Measurements from ENCODE around the gene MMRN1. TPM values are rescaled to one million over a fixed set of nuclear protein-coding genes. Genes with fewer than 3 reads are reported as not detected.

The MMRN1 gene
- polyA plus RNA-seq, 1 donor (not counting 4 experiments of a cell fraction or from before 2014, with no cell fraction given): not detected

GRCh38 chr4:89994176-89994873, 99.7 kb downstream of the MMRN1 start:
- H3K4me3 ChIP-seq (ENCODE audit: control insufficient read depth in 2 of 3, extremely low read depth in 1 of 3, insufficient read depth in 2 of 3, low read depth in 1 of 3, low read length in 3 of 3): no peak overlapping the region
- no peak overlapping the region for H3K9ac ChIP-seq (ENCODE audit: control insufficient read depth, extremely low read depth, insufficient read depth, low read length)
- H3K36me3 ChIP-seq (ENCODE audit: control insufficient read depth in 2 of 2, extremely low read depth in 1 of 2, insufficient read depth in 2 of 2, low read length in 2 of 2): no peaks in the 10 kb centered on the region
- H3K9me1 ChIP-seq (ENCODE audit: control insufficient read depth, extremely low read depth, insufficient read depth, low read length): no peaks in the 10 kb centered on the region
- peaks cover 4% of the 10 kb centered on the region for H3K27me3 ChIP-seq (ENCODE audit: control insufficient read depth, extremely low read depth, insufficient read depth, low read length)
- DNase-seq (ENCODE audit: low read depth, low spot score) (no peak), FAIRE-seq (no peak)
- H3K27ac ChIP-seq (ENCODE audit: control insufficient read depth, insufficient read depth, low read length): no peak overlapping the region
- no peak overlapping the region for H3K4me2 ChIP-seq (ENCODE audit: control insufficient read depth, extremely low read depth, insufficient read depth, low read depth, low read length)
- no peaks in the 10 kb centered on the region for H3K9me3 ChIP-seq (ENCODE audit: control insufficient read depth, low read depth, low read length)
- no peaks in the 10 kb centered on the region for H3K79me2 ChIP-seq (ENCODE audit: control insufficient read depth, insufficient read depth, low read length)
- H3K4me1 ChIP-seq (ENCODE audit: control insufficient read depth, extremely low read depth, insufficient read depth, low read length): no peaks in the 10 kb centered on the region
- dilution Hi-C loops (cut with MboI; ENCODE audit: extremely low pct_ligation_motif_present, low sequenced_read_pairs): no loop called here
- TF ChIP-seq, protein P1, sequence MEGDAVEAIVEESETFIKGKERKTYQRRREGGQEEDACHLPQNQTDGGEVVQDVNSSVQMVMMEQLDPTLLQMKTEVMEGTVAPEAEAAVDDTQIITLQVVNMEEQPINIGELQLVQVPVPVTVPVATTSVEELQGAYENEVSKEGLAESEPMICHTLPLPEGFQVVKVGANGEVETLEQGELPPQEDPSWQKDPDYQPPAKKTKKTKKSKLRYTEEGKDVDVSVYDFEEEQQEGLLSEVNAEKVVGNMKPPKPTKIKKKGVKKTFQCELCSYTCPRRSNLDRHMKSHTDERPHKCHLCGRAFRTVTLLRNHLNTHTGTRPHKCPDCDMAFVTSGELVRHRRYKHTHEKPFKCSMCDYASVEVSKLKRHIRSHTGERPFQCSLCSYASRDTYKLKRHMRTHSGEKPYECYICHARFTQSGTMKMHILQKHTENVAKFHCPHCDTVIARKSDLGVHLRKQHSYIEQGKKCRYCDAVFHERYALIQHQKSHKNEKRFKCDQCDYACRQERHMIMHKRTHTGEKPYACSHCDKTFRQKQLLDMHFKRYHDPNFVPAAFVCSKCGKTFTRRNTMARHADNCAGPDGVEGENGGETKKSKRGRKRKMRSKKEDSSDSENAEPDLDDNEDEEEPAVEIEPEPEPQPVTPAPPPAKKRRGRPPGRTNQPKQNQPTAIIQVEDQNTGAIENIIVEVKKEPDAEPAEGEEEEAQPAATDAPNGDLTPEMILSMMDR (optimal IDR thresholded peaks at IDR 0.05 in 1 of 3, IDR thresholded peaks at IDR 0.05 in 1 of 3, conservative IDR thresholded peaks at IDR 0.05 in 1 of 3; ENCODE audit: extremely low read depth in 1 of 3, insufficient read depth in 2 of 3, low read length in 3 of 3): no peak
- no peak for TF ChIP-seq EZH2 (IDR thresholded peaks at IDR 0.05; ENCODE audit: low read length)
- H2AFZ ChIP-seq (ENCODE audit: control insufficient read depth, low read length): no peak overlapping the region
- no peaks in the 10 kb centered on the region for H4K20me1 ChIP-seq (ENCODE audit: control insufficient read depth, extremely low read depth, insufficient read depth, low read length)

- no peak for FAIRE-seq
- H3K27ac ChIP-seq (ENCODE audit: control insufficient read depth, insufficient read depth, low read length): no peak overlapping the region
These were observed 100.4 kb downstream of the MMRN1 start for GRCh38 chr4:89995006-89995405.

More at GRCh38 chr4:89995006-89995405, 100.4 kb downstream of the MMRN1 start:
- Histone ChIP-seq H3K9me1 (ENCODE audit: control insufficient read depth, extremely low read depth, insufficient read depth, low read length) (no peaks in the 10 kb centered on the region), H3K4me2 (ENCODE audit: control insufficient read depth, extremely low read depth, insufficient read depth, low read depth, low read length) (no peak overlapping the region), H3K4me1 (ENCODE audit: control insufficient read depth, extremely low read depth, insufficient read depth, low read length) (no peaks in the 10 kb centered on the region), H3K27me3 (ENCODE audit: control insufficient read depth, extremely low read depth, insufficient read depth, low read length) (peaks cover 4% of the 10 kb centered on the region), H3K36me3 (ENCODE audit: control insufficient read depth in 2 of 2, extremely low read depth in 1 of 2, insufficient read depth in 2 of 2, low read length in 2 of 2) (no peaks in the 10 kb centered on the region), H3K4me3 (ENCODE audit: control insufficient read depth in 2 of 3, extremely low read depth in 1 of 3, insufficient read depth in 2 of 3, low read depth in 1 of 3, low read length in 3 of 3) (no peak overlapping the region), H4K20me1 (ENCODE audit: control insufficient read depth, extremely low read depth, insufficient read depth, low read length) (no peaks in the 10 kb centered on the region), H3K9me3 (ENCODE audit: control insufficient read depth, low read depth, low read length) (no peaks in the 10 kb centered on the region), H2AFZ (ENCODE audit: control insufficient read depth, low read length) (no peak overlapping the region), H3K79me2 (ENCODE audit: control insufficient read depth, insufficient read depth, low read length) (no peaks in the 10 kb centered on the region), H3K9ac (ENCODE audit: control insufficient read depth, extremely low read depth, insufficient read depth, low read length) (no peak overlapping the region)
- dilution Hi-C loops (cut with MboI; ENCODE audit: extremely low pct_ligation_motif_present, low sequenced_read_pairs): no loop called here
- no peak for DNase-seq (ENCODE audit: low read depth, low spot score)
- TF ChIP-seq, protein P1 (optimal IDR thresholded peaks at IDR 0.05 in 1 of 3, IDR thresholded peaks at IDR 0.05 in 1 of 3, conservative IDR thresholded peaks at IDR 0.05 in 1 of 3; ENCODE audit: extremely low read depth in 1 of 3, insufficient read depth in 2 of 3, low read length in 3 of 3): no peak
- no peak for TF ChIP-seq EZH2 (IDR thresholded peaks at IDR 0.05; ENCODE audit: low read length)
